ENCODE data around the gene ZNF205.
A peak's percentile ranks its signal among the peaks of the same experiment; 100 is the strongest.

- TF ChIP-seq CTCF (IDR thresholded peaks at IDR 0.05; ENCODE audit: low read length) (peak; percentile 61), EZH2 (IDR thresholded peaks at IDR 0.05; ENCODE audit: borderline replicate concordance, low read length) (no peak)
These were observed 40.0 kb downstream of the ZNF205 start for GRCh38 chr16:3152277-3152990.
